Amniotic epithelial cell (primary cell): Measurements from ENCODE around the gene CLSTN2.

ENCODE experiments used
- DNase-seq: peaks from one replicate; pipeline ENCODE4 v3.0.0-alpha.2; 2010; ENCODE audit warnings: low read depth

The CLSTN2 gene

DNA sequence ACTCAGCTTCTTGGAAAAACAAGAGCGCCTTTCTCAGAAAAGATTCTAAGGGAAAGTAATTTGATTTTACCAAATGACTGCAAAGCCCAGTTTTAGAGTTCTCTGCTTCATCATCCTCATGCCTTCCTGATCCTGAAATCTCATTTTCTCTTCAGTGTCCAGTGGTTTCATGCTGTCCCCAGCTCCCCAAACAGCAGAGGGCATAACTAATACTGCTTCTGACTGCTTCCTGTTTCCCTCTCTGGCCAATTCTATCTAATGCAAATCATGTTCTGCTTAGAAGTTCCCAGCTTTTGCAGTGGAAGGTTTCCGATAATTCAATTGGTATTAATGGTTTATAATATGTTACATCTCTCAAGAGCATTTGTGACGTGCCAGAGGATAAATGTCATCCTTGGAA lies 161.1 kb downstream of the CLSTN2 start:
- no peak for DNase-seq

DNA sequence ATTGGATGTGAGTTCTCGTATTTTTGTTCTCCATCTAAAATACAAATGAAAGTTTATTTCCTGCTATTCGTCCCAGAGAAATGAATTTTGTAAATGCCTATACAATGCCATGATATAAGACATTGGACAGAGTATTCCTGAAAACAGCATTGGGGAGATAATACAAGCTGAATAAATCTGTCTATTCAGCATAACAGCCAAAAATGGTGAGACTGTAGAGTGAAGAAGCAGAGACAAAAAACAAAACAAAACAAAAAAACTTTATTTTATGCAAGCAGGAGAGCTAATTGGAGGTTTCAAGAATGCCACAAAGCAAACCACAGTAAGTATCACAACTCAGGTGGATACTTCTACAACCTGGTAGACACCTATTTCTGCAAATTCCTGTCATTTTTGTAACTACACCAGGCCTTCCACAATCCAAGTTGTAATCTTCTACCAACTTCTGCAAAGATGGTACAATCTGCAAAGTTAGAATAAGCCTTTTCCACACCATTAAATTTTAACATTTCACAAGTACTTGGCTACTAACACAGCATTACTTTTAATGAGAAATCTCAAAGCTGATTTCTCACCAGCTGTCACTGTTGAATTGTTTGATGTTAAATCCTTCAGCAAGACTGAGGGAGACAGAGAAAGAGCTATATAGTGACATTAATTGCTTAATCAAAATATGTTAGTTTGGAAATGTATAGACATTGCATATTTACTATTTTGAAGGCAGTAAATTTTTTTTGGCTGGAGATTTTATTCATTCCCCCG lies 163.1 kb downstream of the CLSTN2 start:
- DNase-seq, result no peak

DNA sequence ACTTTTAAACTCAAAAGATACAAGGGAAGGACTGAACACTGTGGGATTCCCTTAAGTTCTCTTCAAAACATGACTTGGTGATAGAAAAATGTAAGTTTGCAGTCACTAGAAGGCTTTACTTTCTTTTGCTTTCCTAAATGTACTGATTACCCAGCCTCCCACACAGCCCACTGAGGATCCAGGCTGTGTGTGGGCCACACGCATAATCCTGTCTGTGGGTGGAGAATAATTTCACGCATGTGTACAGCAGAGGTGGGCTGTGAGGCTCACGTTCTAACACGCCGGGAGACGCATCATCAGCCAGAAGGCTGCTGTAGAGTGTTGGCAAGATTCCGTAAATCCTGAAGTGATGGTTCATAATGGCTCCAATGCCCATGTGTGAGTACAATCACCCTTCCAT lies 165.5 kb downstream of the CLSTN2 start:
- no peak for DNase-seq

DNA sequence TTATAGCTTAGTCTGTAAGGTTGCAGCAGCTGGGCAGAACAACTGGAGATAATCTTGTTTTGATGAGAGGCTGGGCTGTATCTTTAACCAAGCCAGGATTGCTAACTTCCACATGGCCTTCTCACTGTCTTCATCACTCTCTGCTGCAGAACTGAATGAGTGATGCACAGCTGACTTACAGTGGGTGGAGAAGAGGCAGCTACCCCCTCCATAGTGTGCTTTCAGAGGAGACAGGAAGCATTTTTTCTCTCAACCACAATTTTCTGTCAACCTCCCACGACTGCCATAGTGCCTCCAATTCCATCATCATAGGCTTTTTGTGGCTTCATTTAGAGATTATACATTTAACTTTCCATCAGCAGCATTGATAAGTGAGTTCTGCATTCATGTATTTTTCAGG lies 168.2 kb downstream of the CLSTN2 start:
- DNase-seq, result no peak

DNA sequence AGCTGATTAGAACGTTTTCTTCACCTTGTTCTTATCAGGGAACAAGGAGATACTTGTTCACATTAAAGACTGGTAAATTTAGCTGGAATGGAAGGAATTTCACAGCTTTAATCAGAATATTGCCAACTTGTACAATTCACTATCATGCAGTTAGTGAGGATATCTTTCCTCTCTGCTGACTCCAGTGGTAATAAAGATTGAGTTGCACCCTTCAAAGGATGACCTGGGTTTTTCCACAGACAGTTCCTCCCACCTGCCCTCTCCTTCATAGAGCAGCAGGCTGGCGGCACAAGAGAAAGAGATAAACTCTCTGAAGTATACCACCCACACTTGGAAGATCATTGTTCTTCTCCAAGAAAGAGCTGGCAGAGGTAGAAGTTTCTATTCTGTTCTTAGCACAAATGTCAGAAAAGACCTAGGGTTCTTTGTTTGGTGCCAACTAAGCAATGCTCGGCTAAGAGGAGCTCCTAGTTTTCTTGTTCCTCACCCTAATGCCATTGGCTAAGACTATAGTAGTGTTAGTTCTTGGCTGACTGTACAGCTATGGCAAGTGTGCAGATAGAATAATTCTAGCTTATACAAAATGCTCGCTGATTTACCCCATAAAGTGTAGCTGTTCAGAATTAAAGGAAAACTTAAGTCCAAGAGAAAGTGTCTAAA lies 169.1 kb downstream of the CLSTN2 start:
- no peak for DNase-seq

DNA sequence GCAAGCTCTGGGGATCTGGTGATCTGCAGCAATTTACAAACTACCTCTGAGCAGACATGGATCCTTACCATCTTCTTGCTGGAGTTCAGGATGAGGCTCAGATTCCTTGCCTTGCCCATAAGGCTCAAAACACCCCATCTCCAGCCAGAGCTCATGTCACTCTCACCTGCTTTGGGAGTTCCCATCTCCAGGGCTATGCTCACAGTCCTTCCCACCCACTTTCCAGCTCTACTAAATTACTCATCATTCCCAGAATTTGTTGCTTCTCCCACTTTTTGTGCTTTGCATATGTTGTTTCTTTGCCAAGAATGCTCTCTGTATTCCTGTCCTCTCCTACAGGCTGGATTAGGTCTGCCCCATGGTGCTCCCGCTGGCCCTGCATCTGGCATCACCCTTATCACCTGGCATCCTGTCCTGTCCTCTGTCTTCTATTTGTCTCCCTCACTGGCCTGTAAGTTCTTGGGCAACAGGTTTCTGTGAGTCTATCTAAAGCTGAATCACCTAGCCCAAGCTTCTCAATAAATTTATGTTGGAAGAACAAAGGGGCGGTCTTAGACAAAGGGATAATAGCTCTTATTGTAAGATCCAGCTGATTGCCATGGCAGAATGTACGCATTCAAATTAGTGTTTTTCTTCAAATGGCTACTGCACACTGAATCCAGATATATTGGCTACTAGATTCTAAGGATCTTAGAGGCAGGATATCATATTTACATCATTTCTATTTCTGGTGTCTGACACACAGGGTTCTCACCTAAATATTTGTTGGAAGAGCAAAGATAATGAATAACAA lies 179.2 kb downstream of the CLSTN2 start:
- DNase-seq, result no peak

DNA sequence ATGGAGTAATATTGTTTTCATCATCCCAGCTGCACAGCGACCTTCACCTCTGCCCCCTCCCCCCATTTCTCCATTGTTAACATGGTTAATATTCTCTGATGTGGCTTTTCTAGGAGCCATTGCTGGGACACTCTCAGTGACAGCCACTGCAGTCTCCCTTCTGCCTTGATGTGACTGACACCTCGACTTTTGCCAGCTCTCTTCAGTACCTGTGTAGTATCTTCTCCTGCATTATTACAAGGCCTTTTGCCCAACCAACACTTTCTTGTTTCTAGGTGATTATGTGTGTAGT lies 179.8 kb downstream of the CLSTN2 start:
- DNase-seq, result no peak

DNA sequence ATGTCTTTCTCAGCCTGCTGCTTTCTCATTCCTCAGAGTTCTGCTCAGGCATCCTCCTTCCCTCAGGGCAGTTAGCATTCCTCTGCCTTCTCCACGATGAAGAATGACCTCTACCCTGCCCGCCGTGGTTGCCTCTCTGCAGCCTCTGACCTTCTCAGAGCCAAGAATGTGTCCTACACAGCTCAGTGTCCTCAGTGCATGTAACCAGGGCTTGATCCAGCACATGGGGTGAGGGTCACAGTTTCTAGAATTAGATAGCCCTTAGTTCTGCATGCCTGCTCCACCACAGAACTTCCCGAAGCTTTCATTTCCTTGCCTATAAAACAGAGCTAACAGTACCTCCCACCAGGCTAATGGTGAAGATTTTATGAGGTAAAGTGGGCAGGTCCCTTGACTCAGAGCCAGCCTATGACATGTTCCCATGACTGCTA lies 182.1 kb downstream of the CLSTN2 start:
- no peak for DNase-seq

DNA sequence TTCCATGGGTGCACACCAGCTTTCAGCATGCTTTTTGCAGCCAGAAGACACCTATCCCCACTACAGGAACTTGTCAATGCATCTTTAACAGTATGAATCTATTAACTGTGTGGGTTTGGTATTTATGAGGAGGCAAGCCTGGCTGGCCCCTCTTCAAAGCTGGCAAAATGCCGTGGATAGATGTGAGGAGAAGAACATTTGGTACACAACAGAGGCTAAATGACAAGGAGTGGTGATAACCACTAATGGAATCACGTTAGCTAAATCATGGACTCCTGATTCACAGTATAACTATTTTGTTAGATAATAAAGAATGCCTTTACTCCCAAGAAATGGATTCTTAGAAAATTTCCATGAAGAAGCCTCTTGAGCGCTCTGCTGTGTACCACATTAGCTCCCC lies 187.2 kb downstream of the CLSTN2 start:
- no peak for DNase-seq

DNA sequence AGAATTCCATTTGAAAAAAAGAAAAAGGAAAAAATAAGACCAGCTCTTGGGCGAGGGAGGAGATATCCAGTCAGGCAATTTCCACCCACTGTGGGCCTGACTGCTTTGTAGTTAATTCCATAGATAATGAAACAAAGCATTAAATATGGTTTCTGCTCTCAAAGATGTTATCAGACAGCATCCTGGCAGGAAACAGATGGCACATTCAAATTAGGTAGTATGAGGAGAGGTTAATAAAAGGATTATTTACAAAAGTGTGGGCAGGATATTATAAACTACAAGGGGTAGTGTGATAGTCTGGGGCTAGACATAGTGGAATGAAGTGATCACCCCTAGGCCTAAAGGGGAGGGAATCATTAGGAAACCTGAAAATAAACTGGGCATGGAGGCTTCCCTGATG lies 193.2 kb downstream of the CLSTN2 start:
- no peak for DNase-seq

DNA sequence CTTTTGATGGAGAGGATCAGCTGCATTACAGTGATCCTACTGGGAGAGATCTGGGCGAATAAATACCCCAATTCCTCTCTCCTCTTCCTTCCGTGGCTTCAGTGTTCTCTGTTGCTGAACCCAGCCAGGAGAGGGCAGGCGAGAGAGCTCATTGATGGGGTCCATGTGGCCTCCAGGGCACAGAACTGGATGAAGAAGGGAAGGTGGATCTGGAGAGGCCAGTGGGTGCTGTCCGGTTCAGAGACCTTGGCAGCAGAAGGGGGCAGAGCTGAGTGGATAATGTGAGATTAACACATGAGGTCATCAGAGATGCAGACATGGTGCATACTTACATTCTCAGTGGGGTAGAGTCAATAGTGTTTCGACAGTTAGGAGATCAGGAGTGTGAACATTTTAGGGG lies 193.6 kb downstream of the CLSTN2 start:
- no peak for DNase-seq

DNA sequence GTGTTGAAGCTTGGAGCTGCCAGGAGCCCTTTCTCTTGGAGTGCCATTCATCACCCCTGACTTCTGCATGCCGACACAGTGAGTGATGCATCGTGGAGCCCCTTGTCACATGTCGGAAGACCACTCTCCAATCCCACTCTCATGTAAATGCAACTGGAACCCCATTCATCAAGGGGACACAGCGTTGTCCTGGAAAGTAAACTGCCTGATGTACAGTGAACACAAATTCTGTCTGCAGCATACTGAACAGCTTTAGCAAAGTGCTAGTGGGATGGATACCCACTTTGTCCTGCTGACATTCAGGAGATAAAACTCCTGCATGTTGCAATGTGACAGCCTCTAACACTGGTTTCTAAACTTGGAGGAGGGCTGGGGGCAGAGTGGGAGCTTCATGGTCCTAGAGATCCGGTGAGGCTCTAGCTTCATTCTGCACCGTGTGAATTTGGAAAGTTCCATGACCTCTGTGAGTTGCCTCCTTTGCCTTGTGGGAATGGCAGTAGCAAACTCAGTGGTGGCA lies 194.8 kb downstream of the CLSTN2 start:
- DNase-seq, result no peak

DNA sequence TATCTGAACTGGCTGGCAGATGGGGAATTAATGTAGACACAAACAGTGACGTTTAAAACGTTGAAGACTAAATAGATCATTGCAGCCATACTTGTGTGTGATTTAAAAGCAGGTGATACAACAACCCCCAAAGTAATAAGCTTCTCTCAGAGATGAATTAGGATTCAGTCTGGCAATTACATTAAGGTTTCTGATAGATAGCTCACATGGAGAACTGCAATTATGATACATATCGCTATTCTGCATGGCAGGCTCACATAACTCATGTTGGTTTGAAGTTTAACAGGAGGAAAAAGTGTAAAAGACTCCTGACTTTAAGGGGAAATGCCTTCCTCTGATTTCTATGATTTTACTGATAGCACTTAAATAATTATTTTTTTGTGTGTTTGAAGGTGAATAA lies 196.9 kb downstream of the CLSTN2 start:
- DNase-seq, result no peak

DNA sequence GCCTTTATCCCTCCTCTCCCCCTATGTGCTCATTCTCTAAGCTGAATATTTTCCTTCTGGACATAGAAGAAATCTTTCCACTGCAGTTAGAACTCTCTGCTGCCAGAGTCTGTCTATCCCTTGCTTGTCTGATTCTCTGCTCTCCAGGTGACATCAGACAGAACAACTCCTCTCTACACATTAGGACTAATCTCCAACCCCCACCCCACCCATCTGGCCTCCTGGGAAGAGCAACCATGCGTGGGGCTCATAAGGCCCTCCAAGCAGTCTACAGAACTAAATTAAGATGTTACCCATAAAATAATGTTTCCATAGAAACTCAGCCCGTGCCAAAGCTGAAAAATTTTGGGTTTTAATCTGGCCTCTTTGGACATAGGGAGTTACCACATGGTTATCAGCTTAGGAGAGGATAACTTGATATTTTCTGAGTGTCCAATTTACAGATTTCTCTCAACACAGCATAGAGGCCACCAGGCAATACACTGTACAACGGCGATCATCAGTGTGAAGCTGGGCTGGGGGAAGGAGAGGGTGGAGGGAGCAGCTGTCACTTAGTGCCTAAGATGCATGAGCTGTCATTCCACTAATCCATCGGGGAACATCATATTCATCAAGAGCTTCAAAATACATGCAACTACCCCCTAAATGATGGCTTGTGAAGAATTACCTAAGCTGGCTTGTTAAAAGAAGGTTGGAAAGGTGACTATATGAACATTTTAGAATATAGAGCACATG lies 199.4 kb downstream of the CLSTN2 start:
- DNase-seq, result no peak

DNA sequence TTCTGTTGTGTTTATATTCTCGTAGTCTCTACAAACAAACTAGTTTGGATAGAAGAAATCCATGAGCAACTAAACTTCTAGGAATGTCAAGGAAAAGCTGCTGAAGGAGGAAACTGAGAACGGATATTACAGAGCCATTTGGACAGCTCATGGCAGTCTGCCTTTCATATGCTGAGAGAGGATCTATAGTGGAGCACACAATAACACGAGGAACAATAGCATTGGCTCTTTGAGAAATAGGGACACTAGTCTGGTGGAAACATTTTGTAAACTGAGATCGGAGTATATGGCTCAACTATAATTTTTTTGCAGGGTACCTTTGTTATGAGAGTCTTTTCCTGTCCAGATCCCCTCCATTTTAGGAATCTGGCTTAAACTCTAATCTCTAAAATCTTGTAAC lies 200.5 kb downstream of the CLSTN2 start:
- no peak for DNase-seq

DNA sequence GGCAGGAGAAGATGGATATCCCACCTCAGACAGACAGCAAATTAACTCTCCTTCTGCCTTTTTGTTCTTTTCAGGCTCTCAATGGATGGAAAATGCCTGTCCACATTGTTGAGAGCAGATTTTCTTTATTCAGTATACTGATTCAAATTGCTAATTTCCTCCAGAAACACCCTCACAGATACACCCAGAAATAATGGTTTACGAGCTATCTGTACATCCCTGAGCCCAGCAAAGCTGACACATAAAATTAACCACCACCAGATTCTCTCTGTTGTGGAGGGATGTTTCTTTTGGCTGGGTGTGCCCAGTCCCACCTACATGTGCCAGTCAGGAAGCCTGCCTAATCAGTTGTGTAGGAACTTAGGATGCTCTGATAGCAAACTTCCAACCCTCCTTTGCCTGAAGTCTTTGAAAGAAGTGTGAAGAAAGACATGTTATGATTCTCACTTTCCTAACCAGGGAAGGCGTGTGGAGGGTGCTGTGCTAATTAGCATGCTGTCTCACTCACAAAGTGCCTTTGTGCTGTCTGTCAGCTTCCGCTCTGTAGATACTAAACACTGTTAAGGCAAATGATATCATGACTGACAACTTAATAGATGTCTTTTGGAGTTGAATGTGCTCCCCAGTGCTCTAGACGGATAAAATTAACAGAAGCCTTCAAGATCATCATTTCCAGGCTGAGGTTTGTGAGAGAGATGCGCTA lies 208.5 kb downstream of the CLSTN2 start:
- no peak for DNase-seq

DNA sequence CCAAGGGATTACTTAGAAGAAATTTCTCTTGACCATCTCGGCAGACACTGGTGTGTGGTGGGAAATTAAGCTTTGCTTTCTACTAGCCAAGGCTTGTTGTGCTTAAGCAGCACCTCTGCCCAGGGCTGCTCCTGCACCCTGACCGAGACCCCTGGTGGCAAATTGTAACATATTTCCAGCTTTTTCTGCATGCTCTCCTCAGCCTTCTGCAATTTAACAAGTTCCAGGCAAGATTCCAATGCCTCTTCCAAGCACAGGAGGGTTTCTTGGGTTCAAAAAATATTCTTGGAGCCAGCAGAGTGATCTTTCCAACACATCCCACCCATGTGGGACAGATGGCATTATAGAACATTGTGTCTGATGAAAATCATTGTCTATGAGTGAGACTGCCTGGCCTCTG lies 210.5 kb downstream of the CLSTN2 start:
- DNase-seq, result no peak

DNA sequence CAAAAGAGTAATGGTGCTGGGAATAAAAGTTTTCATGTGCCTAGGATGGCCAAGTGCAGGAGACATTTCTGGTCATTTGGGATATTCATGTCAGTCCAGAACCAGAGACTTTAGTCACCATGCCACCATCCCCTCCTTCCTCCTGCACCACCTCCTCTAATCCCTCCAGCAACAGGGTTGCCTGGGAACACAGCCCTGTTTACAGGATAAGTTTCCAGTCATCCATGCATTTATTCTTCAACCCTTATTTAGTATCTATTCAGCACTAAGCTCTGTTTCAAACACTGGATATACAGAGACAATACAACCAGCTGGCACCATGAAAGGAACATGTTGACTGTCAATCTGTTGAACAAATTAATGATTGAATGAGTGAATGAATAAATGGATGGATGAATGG lies 211.7 kb downstream of the CLSTN2 start:
- DNase-seq, result no peak

DNA sequence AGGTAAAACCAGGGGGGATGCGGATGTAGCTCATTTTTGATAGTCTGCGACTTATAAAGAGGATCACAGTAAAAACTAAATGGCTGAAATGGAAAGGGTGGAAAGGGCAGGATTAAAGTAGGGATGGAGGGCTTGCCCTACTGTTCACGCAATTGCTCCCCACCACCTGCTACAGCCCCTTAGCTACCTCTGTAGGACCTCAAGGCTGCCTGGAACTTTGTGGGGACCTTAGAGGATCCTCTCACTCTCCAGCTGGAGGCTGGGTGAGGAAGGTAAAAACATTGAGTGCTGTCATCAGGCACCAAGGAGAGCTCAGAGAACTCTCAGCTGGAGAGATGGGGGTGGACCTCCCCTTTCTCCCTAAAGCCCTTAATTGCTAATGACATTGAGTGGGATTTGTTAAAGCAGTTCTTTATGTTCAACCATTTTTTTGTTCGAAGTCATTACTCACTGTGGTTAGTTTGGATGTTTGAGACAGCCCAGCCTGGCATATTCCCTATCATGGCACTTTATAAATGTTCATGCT lies 213.0 kb downstream of the CLSTN2 start:
- DNase-seq, result no peak

DNA sequence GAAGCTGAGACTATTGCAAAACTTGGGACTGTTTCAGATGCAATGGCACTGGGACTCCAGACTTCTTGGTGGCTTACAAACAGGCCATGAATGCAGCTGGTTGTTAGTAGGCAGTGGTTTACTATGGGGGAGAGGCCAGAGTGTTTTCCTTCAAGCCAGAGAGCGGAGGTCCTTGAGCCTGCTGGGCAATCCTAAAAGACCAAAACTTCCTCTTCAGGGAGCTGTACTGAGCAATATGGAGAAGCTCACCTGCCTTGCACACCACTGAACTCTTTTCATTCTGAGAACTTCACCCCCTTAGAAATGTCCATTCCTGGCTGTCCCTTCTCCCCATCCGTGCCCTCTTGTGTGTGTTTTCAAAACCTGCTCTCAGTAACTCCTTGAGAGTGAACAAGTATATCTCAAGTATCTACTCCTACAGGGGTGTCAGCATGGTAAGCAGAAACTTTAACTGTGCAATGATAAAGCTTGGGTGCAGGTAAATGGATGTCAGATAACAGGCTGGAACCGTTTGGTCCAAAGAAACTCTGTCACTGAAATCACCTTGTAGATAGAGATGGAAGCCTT lies 213.9 kb downstream of the CLSTN2 start:
- no peak for DNase-seq

DNA sequence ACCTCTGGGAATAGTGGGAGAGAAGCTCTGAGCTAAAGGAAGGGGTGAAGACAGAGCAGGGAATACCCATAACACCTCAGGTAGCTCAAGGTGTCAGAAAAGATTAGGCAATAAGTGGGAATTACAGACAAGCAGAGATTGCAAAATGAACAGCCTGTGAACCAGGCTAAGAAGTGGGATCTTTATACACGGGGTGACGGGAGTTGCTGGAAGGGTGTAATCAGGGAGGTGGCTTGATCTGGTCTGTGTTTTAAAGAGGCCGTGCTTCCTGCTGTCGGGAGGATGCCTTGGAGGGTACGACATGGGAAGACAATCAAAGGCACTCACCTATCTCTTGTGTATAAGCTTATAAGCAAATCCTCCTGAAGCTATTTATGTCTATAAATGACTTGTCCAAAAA lies 216.3 kb downstream of the CLSTN2 start:
- DNase-seq, result no peak
